Glomerular visceral epithelial cell (primary cell): ENCODE measurements around the gene MYOCD.
A peak's percentile ranks its signal among the peaks of the same experiment; 100 is the strongest.

Experiments used
- DNase-seq: peaks from one replicate; pipeline ENCODE4 v3.0.0-alpha.2; 2016; ENCODE audit errors: extremely low spot score

Gene MYOCD

DNA sequence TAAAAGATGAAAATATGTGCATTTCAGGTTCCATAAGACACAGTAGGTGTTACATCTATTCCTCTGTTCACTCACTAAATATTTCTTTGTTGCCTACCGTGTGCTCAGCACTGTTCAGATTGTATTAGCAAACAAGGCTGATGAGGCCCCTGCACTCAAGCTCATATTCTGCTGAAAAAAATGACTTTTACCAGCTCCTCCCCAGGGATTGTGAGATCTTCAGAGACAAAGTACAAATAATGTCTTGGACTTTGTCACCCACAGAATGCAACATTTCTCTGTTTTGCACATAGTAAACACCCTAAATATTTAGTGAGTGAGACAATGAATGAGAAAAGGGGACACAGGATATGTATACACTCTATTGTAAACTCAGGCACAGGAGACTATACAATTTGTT, 21.9 kb upstream of the MYOCD start:
- DNase-seq, result no peak

DNA sequence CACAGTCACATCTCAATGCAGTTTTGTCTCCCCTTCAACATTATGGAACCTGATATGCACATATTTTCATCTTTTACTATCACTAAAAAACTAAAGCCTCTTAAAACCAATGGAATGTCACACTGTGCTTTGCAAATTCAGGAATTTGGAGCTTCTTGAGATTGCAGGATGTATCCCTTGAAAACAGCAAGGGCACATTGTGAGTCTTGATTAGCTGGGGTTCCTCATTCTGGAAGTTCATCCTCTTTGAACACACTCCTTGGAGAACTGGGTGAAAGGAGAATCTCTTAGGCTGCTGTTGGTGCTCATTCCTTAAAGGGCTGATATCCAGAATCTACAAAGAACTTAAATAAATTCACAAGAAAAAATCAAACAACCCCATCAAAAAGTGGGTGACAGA, 21.1 kb upstream of the MYOCD start:
- no peak for DNase-seq

DNA sequence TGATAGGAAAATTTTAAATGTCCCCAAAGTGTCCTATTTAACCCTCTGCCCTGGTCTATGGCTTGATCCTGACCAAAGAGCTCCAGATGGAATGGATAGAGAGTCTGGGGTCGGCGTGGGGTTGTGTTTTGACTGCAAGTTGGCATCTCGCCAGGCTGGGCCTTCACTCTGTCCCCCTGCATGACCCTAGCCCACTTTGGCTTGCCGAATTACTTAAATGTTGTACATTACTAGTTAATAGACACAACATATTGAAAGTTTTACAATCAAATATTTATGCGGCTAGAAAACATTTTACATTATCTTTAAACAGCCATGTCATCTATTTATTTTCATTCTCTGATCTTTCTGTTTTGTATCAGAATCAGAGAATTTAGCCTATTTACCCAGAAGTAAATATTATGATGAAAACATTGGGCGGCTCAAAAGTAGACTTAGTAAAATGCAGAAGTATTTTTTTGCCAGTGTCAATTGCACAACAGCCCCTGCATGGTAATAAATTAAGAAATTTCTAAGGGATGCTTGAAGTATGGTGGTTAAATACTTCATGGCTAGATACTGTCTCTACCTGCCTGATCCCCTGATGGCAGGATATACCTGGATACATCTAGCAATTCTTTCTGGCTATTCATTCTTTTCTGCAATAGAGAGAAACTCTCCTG, 18.8 kb upstream of the MYOCD start:
- DNase-seq, result no peak

DNA sequence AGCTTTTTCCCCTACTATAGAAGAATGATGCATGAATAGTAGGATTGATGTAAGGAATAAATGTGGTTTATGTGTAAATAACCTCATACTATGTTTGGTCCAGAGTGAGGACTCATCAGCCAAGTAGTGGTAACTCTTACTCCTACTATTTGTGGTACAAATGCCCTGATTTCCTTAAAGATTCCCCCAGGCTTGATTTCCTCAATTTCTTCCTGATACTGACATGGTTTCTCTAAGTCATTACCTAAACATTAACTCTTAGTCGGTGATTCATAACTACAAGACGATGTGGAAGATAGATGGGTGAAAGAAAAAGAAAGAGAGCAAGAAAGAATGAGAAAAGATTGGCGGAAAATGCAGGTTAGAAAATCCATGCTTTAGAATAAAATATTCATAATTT, 17.2 kb upstream of the MYOCD start:
- DNase-seq, result no peak

DNA sequence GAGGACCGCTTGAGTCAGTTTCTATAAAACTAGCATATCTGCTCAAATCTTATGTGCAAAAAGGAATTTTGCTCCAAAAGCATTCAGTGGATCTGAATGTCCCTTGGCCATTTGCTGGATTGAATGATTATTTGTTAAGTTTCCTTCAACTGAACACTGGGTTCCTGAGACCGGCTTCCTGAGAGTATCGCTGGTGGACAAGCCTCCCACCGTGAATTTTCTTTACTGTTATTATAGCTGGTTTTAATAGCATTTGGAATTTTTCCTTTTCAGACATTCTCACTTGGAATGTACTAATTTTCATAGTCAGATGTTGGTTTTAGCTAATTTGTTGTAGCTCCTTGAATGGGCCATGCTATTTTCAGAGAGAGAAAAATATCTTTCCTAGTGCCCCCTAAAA, 9.8 kb upstream of the MYOCD start:
- no peak for DNase-seq

DNA sequence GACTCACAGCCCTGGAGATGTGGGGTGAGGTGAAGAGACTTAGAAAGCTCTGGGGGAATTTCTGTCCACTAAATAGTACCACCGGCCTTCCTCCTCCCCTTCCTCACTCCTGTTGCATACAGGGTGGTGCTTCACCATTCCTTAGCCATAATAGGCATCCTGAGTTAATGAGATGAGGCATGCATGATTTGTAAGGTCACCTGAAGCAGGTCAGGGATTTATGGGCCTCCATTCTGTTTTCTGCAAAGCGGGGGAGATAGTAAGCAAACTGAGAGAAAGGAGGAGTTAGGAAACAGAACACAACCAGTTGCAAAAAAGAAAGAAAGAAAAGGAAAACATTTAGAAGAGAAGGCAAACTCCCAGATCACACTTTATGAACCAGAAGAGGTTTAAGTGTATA, 9.3 kb upstream of the MYOCD start:
- DNase-seq, result no peak

DNA sequence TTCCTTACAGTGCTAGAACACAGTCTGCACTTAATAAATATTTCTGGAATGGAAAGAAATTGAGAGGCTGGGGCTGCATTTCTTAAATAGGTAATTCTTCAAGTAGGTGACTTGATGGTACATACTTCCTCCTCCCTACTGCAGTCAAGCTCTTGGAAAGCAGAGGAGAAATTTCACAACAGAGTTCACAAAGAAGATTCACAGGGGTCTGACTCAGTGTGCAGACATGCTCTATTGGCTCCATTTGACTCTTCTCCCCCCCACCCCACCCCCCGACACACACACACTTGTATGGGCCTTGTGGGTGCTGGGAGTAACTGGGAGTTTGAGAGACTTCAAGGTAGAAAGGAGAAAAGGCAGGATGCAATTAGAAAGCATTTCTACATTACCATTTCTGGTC, 6.2 kb upstream of the MYOCD start:
- DNase-seq, result peak; percentile 53

DNA sequence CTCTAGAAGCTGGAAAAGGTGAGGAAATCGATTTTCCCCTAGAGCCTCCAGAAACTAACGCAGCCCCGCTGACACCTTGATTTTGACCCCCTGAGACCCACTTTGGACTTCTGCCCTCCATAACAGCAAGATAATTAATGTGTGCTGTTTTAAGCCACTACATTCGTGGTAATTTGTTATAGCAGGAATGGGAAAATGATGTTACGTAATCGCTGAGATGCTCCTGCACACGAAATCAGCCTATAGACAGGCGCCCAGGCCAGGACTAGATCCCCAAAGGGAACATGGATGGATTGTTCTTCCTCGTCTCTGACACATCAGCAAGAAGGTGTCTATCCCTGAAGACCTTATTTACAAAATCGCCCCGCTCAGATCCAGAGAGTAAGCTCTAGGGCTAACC, 1.4 kb upstream of the MYOCD start:
- no peak for DNase-seq

DNA sequence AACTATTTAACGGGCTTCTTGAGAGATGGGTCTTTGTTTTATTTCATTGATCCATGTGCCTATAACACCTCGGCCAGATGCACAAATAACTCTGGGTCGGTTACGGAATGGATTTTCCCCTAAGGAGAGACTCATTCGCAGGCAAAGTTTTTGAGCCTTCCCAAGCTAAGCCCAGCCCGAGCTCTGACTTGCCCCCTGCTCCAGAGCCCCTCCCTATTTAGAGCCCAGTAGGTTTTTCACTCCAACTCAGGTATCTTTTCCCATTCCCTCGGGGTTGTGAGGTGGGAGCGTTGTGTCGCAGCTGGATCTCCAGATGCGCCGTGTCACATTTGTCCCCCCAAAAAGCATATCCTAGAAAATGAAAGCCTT, 812 bp upstream of the MYOCD start:
- no peak for DNase-seq

DNA sequence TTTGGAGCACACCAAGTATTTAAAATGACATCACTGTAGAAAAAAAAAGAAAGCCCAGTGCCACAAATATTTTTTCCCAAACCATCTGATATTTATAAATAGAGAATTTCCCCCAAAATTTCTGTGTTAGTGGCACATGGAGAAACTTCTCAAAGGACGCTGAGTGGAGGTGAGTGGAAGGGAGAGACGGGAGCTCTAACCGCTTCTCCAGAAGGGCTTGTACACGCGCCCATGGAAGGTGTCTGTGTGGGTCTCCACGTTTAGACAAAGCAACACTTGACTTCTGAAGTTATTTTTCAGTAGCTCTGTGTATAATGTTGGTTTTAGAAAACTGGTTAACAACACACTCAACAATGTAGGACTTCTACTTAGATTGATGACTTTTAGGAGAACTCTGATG, 1.0 kb downstream of the MYOCD start:
- DNase-seq, result no peak

DNA sequence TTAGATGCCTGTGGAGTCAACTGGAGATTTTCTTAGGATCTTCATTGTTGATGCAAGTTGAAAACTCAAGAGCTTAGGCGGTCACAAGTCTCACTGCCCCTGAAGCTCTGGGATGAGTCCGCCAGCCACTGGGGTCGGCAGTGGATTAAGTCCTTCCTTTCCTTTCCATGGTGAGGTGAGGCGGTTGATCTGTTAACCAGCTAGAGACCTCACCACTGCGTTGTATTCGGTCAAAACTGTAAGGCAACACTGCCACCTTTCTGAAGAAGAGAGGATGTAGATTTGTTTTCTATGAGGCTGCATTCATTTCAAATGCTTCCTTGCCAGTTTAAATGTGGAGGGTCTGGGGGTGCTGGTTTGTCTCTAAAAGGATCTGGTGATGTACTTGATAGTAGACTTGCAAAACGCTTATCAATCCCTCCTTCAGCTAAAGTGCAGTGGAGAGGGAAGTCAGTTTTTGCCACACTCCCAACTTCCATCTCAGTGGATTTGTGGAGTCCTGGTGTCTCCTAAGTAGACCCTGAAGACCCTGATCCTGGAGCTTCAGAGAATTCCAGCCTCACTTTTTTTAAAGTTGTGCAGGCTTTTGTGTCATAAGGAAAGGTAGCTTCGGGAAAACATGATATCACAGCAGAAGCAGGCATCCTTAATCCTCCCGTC, 1.7 kb downstream of the MYOCD start:
- peak; percentile 58 for DNase-seq

DNA sequence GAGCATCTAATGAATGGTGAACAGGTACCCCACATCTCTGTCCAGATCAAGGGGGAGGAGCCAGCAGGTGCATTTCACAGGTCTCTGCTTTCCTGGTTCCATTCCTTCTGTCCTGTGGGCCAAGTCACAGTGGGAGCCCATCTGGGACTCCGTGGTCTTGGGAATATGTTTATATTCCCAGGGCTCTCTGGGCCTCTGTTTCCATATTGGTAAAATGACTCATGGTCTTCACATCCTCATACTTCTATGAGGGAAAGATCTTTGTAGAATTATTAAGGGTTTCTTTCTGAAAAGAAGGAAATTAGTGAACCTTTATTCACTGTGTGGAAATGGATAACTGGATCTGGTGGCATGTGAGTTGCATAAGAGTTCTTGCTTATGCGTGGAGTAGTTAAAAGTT, 6.2 kb downstream of the MYOCD start:
- no peak for DNase-seq

DNA sequence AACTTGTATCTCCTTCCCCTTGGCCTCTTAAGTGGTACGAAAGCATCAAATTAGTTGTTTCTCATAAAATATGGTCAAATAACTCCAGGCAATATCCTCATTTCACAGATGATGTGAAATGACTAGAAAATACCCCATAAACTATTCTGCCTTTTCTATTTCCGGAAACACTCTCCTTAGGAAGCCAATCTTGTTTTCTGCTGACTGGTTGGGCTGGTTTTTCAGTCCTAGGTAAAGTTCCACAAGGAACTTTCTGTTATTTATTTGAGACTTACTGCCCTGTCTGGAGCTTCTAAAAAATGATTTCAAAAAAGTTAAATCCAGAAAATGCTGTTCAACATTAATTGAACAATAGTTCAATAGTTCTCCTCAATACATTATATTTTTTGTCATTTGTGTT, 7.3 kb downstream of the MYOCD start:
- DNase-seq, result no peak

DNA sequence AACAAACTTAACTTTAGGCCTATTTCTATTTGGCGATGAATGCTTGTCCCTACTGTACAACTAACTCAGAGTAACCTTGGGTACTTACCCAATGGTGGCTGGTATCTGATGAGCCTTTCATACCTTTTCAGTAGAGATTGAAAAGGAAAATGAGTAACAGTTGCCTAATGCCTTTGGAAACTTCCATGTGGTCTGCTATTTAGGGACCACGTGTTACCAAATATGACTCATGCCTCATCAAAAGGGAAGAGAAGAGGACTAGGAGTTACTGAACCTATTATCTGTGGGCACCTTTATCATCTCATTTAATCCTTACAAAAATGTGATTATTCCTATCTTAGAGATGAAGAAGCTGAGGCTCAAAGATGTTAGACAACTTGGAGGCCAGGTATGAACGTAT, 8.1 kb downstream of the MYOCD start:
- no peak for DNase-seq

DNA sequence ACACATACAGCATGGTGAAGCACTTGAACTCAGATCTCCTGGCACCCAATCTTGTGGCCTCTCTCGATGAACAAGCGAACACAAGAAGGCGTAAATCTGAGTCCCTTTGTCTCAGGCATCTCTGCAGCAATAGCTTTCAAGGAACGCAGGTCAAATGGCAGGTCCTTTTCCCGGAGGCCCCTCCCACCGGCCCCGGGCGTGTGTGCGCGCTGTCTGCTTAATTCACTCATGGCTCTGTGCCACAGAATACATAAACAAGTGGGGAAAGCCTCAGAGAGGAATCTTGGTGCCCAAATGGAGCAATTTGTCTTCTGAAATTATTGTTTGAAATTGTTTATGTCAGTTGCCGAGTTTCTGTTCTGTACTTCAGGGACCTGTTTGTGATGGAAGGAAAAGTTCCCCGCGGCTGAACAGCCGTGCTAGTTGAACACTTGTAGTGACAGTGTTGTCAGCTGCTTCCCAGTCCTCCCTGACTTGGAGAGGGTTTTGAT, 14.8 kb downstream of the MYOCD start:
- DNase-seq, result no peak

DNA sequence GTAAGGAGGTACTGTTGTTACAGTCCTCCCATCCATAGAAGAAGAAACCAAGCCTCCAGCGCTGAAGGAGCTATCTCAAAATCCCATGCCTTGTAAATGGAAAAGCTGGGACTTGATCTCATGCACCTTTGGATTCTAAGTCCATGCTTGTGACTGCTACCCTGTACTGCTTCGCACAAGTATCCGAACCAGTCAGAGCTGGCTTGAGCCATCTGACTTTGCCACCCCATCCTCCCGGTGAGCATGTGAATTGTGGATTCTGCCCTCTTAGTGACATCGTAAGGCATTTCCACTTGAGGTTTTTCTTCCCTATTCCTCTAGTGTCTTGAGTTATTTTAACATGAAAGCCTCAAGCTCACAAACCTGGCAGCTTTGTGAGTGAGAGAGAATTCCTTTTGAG, 15.3 kb downstream of the MYOCD start:
- no peak for DNase-seq

DNA sequence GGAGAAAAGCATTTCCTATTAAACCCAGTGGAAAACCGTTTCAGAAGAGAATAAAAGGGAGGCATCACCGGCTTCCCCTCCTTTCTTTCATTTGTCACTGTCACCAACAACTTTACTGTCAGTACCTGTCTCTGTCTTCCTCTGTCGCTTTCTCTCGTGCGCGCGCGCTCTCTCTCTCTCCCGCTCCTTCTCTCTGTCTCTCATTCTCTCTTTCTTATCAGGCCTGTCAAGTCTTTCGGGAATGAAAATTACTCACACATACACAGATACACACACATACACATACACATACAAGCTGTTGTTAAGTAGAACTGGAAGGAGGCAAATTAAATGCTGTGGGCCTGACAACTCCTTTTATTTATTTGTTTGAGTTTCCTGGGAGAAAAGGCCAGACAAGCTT, 17.6 kb downstream of the MYOCD start:
- no peak for DNase-seq

DNA sequence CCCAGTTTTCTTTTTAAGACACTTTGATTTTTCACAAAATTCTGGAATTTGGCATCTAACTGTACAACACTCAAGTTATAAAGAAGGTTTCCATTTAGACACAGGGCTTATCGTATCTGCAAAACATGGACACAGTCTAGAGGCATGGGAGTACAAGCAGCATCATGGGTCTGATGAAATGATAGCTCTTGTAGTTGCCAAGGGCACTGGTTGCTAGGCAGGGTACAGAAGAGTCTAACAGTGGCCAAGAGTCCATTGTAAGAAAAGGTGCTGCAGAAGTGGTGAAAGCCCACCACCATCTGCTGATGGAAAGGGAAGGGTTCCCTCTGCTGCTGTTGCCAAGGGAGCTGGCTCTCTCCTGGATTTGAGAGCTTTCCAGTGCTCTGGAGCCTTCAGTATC, 20.8 kb downstream of the MYOCD start:
- DNase-seq, result no peak

DNA sequence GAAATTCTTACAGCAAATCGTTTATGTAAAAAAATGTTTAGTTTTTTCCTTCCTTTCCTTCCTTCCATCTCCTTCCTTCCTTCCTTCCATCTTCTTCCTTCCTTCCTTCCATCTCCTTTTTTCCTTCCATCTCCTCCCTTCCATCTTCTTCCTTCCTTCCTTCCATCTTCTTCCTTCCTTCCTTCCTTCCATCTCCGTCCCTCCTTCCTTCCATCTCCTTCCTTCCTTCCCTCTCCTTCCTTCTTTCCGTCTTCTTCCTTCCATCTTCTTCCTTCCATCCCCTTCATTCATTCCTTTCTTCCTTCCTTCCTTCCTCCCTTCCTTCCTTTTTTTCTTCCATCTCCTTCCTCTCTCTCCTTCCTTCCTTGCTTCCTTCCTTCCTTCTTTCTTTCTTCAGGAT, 22.7 kb downstream of the MYOCD start:
- DNase-seq, result no peak

DNA sequence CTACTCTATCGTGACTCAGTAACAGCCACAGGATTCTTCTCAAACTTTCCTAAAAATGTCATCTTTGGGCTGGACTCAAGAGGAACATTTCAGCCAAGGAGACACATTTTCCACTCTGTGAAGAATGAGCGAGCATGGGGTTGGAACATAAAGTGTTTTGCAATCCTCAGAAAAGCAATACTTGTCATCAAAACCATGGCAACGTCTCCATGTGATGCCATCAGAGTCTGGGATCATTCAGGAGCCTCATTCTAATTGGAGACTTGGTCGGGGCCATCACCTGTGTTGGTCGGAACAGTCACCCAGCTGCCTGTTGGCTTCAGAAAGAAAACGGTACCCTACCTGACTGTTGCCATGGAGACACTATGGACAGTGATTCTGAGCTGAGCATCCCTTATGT, 25.5 kb downstream of the MYOCD start:
- no peak for DNase-seq

DNA sequence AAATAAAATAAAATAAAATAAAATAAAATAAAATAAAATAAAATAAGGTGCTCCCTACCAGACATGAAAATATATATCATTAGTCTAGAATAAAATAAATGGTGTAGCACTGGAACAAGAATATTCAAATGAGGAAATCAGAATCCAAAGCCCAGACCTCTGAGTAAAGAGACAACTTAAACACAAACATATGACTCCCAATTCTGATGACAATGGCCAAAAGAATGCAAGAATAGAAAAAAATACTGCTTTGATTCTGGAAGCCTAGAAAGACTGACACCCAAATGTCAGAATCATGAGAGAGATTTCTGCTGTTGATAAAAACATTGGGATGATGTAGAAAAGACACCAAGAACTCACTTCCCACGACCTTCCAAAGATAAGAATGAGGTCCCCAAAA, 27.9 kb downstream of the MYOCD start:
- no peak for DNase-seq

DNA sequence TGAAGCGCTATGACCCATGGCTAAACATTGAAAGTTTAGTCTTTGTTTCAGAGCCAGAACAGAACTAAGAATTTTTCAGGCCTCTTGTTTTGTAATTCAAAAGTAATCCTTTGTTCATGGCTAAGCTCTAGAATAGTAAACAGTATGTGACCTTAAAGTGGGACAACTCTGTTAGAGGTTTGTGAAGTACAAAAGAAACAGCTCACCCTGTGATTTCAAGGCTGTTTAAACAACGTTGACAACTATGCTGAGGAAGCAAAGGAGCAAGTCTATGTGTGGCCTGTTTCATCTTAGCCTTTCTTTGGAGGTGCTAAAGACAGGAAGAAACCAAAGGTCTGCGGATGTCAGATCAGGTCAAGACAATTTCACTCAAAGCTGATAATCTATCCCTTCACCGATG, 40.4 kb downstream of the MYOCD start:
- no peak for DNase-seq

DNA sequence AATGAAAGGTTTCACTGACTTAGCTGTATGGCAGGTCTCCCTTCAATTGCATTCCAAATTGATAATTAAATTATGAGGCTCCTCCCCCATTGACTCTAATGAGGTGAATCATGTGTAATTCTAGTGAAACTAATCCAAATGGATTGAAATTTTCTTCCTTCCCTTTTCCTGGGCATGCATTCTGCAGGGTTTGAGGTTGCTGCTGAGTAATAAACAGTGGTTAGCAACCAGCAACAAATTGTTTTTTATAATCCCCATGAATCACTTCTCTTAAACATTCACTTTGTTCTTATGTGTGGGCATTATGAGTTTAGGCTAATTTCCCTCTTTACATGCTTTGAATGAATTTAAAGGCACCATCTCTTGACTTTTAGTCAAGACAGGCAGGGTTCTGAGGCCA, 43.4 kb downstream of the MYOCD start:
- DNase-seq, result no peak

DNA sequence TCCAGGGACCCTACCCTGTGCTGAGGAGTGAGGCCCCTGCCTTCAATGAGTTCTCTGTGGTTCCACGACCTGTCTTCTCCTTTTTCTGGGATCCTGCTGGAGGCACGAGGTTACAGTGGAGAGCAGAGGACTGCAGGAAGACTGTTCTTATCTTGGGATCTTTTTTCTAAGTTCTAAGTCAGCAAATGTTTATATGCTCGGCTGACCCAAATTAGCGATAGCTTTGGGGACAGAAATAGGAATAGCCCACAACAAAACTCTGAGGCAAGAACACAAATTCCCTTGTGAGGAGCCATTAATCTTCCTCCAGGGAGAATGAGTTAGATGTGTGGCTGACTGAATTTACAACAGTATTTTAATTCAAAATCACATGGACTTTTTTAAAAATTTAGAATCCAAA, 46.7 kb downstream of the MYOCD start:
- DNase-seq, result no peak
